GM12865 (cell line): ENCODE data around the gene SMAGP.

Experiments
- DNase-seq: peaks from one replicate; pipeline ENCODE4 v3.0.0; 2010; ENCODE audit warnings: low read depth
- H3K4me3 ChIP-seq: 2 replicates; pipeline ENCODE4 v1.5.1; 2011; ENCODE audit warnings: mild to moderate bottlenecking, low read depth, low read length, control low read depth
- TF ChIP-seq, protein P1 (sequence below): IDR thresholded peaks from 2 replicates; pipeline ENCODE4 v1.5.1; 2011; ENCODE audit warnings: low read length, control low read depth, low read depth, inconsistent platforms; ENCODE audit not compliant: insufficient read depth; ENCODE audit errors: missing control alignments

Gene SMAGP

GRCh38 chr12:51254536-51254935 lies 15.7 kb downstream of the SMAGP start:
- DNase-seq: no peak
- TF ChIP-seq, protein P1, sequence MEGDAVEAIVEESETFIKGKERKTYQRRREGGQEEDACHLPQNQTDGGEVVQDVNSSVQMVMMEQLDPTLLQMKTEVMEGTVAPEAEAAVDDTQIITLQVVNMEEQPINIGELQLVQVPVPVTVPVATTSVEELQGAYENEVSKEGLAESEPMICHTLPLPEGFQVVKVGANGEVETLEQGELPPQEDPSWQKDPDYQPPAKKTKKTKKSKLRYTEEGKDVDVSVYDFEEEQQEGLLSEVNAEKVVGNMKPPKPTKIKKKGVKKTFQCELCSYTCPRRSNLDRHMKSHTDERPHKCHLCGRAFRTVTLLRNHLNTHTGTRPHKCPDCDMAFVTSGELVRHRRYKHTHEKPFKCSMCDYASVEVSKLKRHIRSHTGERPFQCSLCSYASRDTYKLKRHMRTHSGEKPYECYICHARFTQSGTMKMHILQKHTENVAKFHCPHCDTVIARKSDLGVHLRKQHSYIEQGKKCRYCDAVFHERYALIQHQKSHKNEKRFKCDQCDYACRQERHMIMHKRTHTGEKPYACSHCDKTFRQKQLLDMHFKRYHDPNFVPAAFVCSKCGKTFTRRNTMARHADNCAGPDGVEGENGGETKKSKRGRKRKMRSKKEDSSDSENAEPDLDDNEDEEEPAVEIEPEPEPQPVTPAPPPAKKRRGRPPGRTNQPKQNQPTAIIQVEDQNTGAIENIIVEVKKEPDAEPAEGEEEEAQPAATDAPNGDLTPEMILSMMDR: no peak
- no peak overlapping the region for H3K4me3 ChIP-seq

- no peak for DNase-seq
- no peak overlapping the region for H3K4me3 ChIP-seq
Measured at GRCh38 chr12:51253276-51253675, 16.9 kb downstream of the SMAGP start.

DNA sequence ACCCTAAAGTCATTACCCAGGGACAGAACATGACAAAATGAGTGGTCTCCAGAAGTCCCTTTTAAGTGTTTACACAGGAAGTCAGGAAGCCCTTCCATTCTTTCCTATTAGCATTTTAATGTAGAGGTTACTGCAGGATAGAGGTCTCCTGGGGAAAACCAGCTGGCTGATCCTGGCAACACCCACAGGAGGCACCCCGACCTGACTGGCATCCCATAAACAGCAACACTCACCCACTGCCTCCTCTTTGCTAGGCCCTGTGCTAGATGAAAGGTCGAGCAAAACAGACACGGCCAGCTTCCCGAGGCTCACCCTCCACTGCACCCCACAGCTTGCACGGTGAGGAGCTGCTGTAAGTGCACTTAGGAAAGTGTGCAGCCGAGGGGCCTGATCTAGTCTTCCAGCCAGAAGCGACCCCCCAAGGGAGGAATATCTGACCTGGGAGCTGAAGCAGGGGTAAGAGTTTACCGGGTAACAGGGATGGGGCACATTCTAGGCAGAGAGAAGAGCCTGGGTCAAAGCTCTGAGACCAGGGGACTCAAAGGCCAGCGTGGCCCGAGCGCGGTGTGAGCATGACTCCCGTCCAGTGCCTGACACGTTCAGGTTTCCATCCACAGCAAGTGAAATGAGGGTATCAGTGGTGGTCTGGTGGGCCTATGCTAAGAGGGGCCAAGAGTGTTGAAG lies 22.6 kb downstream of the SMAGP start:
- DNase-seq: no peak
- TF ChIP-seq, protein P1: no peak
- no peak overlapping the region for H3K4me3 ChIP-seq

More at GRCh38 chr12:51253276-51253675, 16.9 kb downstream of the SMAGP start:
- TF ChIP-seq, protein P1: no peak

DNA sequence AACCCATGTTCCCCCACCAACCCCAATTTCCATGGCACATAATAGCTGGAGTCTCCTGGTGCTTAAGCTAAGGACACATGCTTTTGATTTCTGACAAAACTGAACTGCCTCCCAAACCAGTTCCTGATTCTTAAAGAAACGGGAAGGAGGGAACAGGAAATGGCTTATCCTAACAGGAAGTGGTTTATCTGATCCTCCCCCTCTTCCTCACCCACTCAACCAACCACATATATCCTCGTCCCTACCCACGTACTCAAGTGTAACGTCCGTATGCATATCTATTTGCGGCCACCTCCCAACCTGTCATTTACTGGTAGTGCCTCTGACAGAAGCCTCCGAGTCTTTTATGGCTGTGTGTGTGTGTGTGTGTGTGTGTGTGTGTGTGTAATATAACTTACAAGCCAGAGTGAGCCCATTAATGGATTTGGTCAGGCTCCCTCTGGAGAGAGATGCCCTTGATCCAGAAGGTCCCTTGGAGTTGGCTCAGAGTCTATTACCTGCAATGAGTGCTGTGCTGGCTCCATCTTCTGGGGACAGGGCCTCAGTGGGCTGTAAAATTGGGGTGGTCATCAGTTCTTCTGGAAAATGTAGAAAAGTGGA lies 23.9 kb downstream of the SMAGP start:
- peak; percentile 48 for DNase-seq
- TF ChIP-seq, protein P1: no peak
- no peak overlapping the region for H3K4me3 ChIP-seq

GRCh38 chr12:51245476-51246253 lies 24.6 kb downstream of the SMAGP start:
- no peak for DNase-seq
- no peak overlapping the region for H3K4me3 ChIP-seq
- TF ChIP-seq, protein P1: no peak

DNA sequence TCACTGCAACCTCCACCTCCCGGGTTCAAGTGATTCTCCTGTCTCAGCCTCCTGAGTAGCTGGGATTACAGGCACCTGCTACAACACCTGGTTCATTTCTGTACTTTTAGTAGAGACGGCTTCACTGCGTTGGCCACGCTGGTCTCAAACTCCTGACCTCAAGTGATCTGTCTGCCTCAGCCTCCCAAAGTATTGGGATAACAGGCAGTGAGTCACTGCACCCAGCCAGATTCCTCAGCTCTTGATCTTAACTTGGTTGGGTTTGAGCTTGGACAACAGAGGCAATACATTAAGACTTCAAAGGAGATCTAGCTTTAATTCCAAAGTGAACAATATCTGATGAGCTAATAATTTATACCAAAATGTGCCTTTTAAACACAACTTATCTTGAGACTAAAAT lies 25.9 kb downstream of the SMAGP start:
- TF ChIP-seq, protein P1: no peak
- DNase-seq: no peak
- no peak overlapping the region for H3K4me3 ChIP-seq
